ENCODE measurements around the gene TTC33.
A peak's percentile ranks its signal among the peaks of the same experiment; 100 is the strongest.
"Not testable (repeated sequence)": the region's sequence is repeated elsewhere in the genome, so short reads cannot be mapped to it uniquely, and the experiment has no call there.

Gene TTC33

DNA sequence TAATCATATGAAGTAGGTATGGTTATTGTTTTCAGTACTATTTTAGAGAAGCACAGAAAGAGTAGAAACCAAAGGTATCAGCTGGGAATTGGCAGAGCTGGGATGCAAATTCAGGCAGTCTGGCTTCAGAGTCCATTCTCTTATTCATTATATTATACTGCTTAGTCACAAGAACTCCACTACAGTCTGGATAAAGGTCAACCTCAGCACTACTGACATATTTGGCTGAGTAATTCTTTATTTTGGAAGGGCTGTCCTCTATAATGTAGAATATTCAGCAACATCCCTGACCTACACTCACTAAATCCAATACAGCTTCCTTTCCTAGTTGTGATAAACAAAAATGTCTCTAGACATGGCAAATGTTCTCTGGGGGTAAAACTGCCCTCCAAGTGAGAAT is 38.5 kb downstream of the TTC33 start:
- no peak for DNase-seq (ENCODE audit: low read depth)

DNA sequence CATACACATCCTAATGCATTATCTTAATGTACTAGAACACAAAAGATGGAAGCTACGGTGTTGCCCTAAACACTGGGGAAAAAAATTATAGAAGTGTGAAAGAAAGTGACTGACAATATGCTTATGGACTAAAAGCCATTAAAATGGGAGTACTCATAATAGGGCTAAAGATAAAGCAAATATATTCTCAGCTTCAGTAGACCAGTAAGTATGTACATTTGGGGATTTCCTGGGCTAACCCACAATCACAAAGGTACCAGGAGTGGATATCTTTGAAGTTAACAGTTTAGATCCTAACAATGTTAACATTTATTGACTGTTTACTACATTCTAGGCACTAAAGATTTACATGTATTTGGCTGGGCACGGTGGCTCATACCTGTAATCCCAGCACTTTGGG is 39.2 kb downstream of the TTC33 start:
- no peak for DNase-seq (ENCODE audit: low read depth)

- no peak for DNase-seq (ENCODE audit: low read depth)
Measured at GRCh38 chr5:40716000-40716399, 39.8 kb downstream of the TTC33 start.

DNA sequence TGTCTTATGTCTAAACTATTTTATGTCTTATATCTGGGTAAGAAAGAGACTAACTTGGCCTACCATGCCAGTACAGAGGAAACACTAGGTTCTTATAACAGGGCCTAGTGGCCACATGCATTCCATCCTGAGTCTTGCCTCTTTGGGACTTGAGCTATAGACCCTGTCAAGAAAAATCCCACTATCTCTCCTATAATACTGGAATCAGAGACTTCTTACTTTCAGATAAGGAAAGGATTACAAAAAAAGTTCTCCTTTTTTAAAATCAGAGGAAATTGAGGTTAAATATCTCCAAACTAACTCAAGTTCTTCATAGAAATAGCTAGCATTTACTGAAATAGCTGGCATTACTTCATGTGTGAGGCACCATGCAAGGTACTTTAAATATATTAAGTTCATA is 41.8 kb downstream of the TTC33 start:
- DNase-seq (ENCODE audit: low read depth): no peak

- DNase-seq (ENCODE audit: low read depth): not testable (repeated sequence)
Measured at GRCh38 chr5:40710575-40710974, 45.2 kb downstream of the TTC33 start.

- not testable (repeated sequence) for DNase-seq (ENCODE audit: low read depth)
Measured at GRCh38 chr5:40705484-40705883, 50.3 kb downstream of the TTC33 start.

- not testable (repeated sequence) for DNase-seq (ENCODE audit: low read depth)
Measured at GRCh38 chr5:40702027-40702426, 53.7 kb downstream of the TTC33 start.

DNA sequence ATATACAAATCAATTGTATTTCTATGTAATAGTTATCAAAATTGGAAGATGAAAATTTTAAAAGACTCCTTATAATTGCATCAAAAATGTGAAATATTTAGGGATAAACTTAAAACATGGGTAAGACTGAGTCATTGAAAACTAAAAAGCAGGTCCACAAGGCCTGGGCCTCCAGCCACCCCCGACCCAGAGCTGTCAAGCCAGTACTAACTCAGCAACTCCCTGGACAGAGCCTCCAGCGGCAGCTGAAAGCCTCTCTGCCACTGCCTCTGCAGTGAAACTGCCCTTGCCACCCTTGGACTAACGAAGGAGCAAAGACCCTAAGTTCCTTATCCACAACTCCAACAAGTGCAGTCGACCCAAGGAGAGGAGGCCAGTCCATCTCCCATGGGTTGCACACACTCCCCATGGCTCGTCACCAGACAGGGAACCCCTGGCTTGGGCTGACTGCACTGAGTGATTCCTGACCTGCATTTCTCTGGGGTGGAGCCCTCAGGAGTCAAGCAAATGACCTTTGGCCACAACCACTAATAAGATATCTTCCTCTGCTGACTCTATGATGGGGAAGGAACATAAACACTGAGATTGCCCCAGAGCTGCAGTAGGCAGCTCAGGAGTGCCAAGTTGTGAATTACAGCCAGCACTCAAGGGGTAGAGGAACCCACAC is 55.5 kb downstream of the TTC33 start:
- DNase-seq (ENCODE audit: low read depth): no peak

GRCh38 chr5:40694433-40694832 is 61.3 kb downstream of the TTC33 start:
- DNase-seq (ENCODE audit: low read depth): no peak

DNA sequence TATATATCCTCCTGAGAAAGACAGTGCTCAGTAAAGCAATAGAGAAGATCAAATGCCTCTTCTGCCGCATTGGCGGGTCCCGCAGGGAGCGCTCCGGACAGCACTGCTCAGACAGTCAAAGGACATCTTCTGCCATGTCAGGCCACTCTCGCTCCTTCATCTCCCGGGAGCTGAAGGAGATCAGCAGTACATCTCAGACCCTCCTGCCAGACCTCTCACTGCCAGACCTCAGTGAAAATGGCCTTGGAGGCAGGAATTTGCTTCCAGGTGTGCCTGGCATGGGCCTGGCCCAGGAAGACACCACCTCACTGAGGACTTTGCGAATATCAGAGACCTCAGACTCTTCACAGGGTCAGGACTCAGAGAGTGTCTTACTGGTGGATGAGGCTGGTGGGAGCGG is 63.9 kb downstream of the TTC33 start:
- no peak for DNase-seq (ENCODE audit: low read depth)

GRCh38 chr5:40690267-40690666 is 65.5 kb downstream of the TTC33 start:
- no peak for DNase-seq (ENCODE audit: low read depth)

DNA sequence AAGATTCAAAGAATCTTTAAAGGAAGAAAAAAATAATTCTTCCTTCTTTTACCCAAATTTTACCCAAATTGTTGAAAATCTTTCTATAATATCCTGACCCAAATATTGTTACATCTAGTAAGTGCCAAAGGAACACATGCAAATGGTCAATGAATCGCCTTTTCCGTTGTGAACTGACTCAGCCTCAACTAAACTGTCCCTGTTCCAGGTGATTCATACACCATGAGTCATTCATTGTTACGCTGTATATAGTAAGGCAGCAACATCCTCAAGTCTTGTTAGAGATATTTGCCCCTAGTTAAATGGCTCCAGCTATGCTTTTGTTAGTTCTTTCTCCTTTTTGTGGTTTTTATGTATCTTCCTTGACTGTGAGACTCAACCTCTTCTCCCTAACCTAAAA is 66.3 kb downstream of the TTC33 start:
- DNase-seq (ENCODE audit: low read depth): no peak

GRCh38 chr5:40688996-40689395 is 66.8 kb downstream of the TTC33 start:
- no peak for DNase-seq (ENCODE audit: low read depth)

- DNase-seq (ENCODE audit: low read depth): peak; percentile 73
Measured at GRCh38 chr5:40688127-40688761, 67.5 kb downstream of the TTC33 start.

GRCh38 chr5:40687321-40687720 is 68.4 kb downstream of the TTC33 start:
- no peak for DNase-seq (ENCODE audit: low read depth)

DNA sequence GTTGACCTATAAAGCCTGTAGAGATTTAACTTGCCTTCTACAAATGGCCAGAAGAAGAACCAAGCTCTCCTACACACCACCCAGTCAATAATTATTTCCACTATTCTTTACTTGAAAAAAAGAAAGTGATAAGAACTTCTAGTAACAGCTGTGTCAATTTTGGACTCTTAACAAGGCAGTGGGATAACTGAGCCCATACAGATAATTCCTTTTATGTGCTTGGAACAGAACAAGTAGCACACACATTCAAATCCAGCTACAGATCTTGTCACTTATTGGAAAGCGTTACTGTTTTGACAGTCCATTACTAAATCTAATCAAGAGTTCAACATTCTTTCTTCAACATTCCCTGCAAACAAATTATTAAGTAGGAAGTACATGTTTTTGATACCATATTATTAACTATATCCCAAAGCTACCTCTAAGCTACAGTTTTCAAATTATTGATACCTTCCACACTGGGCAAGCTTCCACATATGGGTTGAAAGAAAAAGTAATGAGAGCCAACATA is 69.7 kb downstream of the TTC33 start:
- no peak for DNase-seq (ENCODE audit: low read depth)

DNA sequence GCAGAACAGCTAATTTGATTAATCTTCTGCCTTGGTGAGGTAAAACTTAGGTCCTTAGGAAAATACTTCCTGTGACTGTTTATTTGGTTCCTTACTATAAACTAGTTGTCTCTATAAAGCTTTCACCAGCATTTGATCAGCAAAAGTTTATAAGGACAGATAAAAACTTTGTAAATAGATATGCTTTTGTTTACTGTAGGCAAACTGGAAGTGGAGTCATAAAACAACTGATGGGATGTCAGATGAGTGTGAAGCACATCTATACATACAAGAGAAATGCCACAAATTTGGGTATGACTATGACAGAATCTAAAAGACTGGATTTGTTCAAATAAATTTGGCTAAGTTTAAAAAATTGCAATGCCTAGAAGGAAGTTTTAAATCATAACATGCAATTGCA is 70.6 kb downstream of the TTC33 start:
- DNase-seq (ENCODE audit: low read depth): no peak

- DNase-seq (ENCODE audit: low read depth): no peak
Measured at GRCh38 chr5:40683305-40683704, 72.5 kb downstream of the TTC33 start.

GRCh38 chr5:40682154-40683017 is 73.4 kb downstream of the TTC33 start:
- no peak for DNase-seq (ENCODE audit: low read depth)

GRCh38 chr5:40681363-40682153 is 74.2 kb downstream of the TTC33 start:
- no peak for DNase-seq (ENCODE audit: low read depth)

DNA sequence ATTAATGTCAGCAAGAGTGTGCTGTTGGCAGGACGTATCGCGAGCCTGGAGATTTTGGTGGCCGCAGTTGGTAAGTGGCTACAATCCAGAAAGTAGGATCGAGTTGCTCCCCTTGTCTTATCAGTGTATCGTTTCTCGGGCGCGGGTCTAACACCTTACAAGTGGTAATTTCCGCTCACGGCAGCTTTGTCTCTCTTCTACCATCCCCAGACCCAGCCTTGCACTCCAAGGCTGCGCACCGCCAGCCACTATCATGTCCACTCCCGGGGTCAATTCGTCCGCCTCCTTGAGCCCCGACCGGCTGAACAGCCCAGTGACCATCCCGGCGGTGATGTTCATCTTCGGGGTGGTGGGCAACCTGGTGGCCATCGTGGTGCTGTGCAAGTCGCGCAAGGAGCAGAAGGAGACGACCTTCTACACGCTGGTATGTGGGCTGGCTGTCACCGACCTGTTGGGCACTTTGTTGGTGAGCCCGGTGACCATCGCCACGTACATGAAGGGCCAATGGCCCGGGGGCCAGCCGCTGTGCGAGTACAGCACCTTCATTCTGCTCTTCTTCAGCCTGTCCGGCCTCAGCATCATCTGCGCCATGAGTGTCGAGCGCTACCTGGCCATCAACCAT is 74.9 kb downstream of the TTC33 start:
- DNase-seq (ENCODE audit: low read depth): no peak
